ENCODE measurements around the gene PPP1R36.
"Not testable (repeated sequence)": the region's sequence is repeated elsewhere in the genome, so short reads cannot be mapped to it uniquely, and the experiment has no call there.

PPP1R36 gene

DNA sequence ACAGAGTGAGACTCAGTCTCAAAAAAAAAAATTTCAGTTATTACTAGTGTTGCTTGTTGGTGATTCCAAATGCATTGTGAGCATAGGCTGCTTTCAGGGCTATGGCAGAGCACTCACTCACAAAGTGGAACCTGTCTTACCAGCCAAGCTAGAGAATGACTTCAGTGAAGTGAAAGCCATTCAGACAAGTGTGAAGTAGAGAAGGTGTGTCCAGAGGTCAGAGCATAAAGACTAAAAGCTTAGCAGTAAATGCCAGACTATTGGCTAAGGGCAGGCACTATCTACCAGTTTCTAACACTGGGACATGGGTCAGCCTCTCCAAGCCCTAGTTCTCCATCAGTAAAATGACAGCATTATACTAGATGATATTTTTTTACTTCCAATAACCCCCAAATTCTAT is 12.7 kb downstream of the PPP1R36 start:
- in situ Hi-C loops (cut with HindIII; ENCODE audit: low sequenced_read_pairs) = no loop called here

DNA sequence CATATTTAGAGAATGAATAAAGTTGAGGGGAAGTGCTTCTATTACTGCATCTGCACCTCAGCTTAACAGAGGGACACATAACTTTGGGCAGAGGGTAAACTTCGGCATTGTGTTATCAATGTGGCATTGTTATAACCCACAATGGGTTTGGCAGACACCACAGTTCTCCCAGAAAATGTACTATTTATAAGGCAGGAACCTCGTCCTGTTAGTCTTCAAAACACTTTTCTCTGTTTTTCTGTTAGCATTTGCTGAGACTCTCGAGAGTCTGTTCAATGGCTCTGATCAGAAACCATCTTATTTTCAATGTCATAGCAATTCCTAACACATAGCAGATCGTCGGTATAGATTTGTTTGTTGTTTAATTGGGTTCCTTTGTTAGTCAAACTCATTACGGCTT is 13.9 kb downstream of the PPP1R36 start:
- in situ Hi-C loops (cut with HindIII; ENCODE audit: low sequenced_read_pairs) = no loop called here

- in situ Hi-C loops (cut with HindIII; ENCODE audit: low sequenced_read_pairs) = no loop called here
Measured at GRCh38 chr14:64566651-64567122, 16.9 kb downstream of the PPP1R36 start.

DNA sequence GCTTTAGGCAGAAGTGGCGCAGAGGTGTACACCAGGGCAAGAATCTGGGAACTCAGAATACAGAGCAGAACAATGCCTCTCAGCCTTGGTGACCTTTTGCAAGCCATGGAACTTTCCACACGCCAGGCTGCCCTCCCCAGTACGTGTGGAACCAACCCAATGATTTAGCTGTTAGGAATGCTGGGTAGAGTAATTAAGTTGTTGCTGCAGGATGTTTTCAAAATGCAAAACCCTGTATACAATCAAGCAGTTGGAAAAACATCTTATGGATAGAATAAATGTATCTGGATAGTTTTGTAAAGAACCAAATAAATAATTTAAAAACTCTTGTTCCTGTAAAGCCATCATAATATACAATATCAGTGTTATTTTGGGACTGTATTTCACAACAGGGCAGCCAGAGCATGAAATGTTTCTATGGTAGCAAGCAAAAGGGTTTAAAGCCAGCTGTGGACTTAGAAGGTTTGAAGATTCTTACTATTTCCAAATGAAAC is 19.4 kb downstream of the PPP1R36 start:
- in situ Hi-C loops (cut with HindIII; ENCODE audit: low sequenced_read_pairs) = no loop called here

- in situ Hi-C loops (cut with HindIII; ENCODE audit: low sequenced_read_pairs) = not testable (repeated sequence)
Measured at GRCh38 chr14:64569646-64570045, 19.9 kb downstream of the PPP1R36 start.

- in situ Hi-C loops (cut with HindIII; ENCODE audit: low sequenced_read_pairs) = no loop called here
Measured at GRCh38 chr14:64572386-64573104, 22.8 kb downstream of the PPP1R36 start.

DNA sequence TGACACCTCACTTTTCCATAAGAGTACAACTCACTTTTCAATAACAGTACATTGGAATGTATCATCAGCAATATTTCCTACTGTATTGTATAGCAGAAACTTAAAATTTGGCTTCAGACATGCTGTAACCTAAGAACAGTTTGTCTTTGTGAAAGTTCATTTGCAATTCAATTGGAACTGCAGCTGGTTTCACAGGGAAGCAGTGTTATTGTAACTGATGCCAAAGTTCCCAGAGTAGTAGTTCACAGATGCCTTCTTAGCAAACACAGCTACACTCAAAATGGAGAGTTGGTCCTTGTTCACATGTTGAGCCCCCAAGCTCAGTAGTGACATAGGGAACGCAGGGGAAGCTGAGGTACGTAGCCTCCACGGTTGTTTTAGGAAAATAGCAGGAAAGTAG is 23.3 kb downstream of the PPP1R36 start:
- in situ Hi-C loops (cut with HindIII; ENCODE audit: low sequenced_read_pairs) = no loop called here

DNA sequence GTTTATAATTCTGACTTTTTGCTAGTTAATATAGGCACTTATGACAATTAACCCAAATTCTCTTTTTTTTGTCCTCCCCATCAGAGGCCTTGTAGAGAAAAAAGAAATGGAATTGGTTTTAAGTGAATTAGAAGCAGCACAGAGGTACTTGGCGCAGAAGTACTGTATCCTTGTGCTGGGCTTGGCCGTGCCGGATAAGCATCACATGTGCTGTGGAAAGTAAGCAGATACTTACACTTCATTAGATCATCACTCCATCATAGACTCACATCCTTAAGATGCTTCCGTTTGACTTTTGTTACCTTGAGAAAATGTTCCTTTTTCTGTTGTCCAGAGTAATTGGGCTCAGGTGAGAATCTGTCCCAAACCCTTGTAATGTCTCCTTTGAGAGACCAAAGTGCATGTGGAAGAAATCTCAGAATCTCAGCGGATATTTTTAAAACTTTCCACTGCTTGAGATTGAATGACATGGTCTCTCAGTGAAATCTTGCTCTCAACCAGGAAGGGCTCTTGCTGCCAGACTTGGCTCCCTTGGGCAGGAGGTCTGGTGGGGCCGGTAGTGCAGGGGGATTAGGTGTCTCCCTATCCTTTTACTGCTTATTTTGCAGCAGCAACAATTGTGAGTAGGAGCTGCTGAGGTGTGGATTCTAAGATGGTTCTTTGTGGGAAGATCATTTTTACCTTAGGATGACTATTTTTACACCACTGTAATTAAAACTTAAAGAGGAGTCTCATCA is 24.8 kb downstream of the PPP1R36 start:
- in situ Hi-C loops (cut with HindIII; ENCODE audit: low sequenced_read_pairs) = no loop called here

GRCh38 chr14:64577211-64577610 is 27.4 kb downstream of the PPP1R36 start:
- in situ Hi-C loops (cut with HindIII; ENCODE audit: low sequenced_read_pairs) = no loop called here

GRCh38 chr14:64580467-64580866 is 30.7 kb downstream of the PPP1R36 start:
- in situ Hi-C loops (cut with HindIII; ENCODE audit: low sequenced_read_pairs) = no loop called here

- in situ Hi-C loops (cut with HindIII; ENCODE audit: low sequenced_read_pairs) = no loop called here
Measured at GRCh38 chr14:64581363-64581762, 31.6 kb downstream of the PPP1R36 start.

GRCh38 chr14:64581817-64582216 is 32.1 kb downstream of the PPP1R36 start:
- in situ Hi-C loops (cut with HindIII; ENCODE audit: low sequenced_read_pairs) = no loop called here

GRCh38 chr14:64584190-64584589 is 34.4 kb downstream of the PPP1R36 start:
- in situ Hi-C loops (cut with HindIII; ENCODE audit: low sequenced_read_pairs) = no loop called here

- in situ Hi-C loops (cut with HindIII; ENCODE audit: low sequenced_read_pairs) = no loop called here
Measured at GRCh38 chr14:64591809-64592208, 42.0 kb downstream of the PPP1R36 start.

DNA sequence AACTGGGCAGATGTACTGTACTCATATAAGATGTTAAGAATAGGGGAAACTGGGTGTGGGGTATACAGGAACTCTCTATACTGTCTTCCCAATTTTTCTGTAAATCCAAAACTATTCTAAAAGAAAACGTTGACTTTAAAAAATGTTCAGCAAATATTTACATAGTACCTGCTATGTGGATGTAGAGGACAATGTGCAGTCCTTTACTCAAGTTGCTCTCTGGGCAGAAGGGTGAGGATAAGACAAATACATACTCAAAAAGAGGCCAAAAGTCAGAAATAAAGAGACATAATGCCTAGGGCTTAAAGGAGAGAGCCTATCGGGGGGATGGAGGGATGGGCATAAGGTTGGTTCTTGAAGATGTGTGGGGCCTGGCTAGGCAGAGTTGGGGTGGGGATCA is 44.7 kb downstream of the PPP1R36 start:
- in situ Hi-C loops (cut with HindIII; ENCODE audit: low sequenced_read_pairs) = no loop called here

- in situ Hi-C loops (cut with HindIII; ENCODE audit: low sequenced_read_pairs) = no loop called here
Measured at GRCh38 chr14:64598404-64598803, 48.6 kb downstream of the PPP1R36 start.

DNA sequence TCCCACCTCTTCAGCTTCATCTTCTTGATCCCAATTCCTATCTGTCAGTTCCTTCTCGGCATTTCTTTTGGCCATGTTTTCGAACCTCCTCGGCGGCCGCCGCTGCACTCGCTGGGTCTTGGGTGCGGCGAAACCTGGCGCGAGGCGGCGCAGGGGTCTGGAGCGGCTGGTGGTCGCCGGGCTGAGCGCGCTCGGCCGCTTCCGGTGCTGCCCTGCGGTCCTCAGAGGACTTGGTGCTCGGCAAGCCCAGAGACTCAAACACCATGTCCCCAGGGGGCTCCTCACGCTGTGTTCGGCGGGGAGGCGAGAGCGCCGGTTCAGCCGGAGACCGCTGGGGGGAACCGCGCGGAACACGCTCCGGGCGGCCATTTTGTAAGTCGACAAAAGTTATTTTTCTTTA is 51.8 kb downstream of the PPP1R36 start:
- in situ Hi-C loops (cut with HindIII; ENCODE audit: low sequenced_read_pairs) = no loop called here

DNA sequence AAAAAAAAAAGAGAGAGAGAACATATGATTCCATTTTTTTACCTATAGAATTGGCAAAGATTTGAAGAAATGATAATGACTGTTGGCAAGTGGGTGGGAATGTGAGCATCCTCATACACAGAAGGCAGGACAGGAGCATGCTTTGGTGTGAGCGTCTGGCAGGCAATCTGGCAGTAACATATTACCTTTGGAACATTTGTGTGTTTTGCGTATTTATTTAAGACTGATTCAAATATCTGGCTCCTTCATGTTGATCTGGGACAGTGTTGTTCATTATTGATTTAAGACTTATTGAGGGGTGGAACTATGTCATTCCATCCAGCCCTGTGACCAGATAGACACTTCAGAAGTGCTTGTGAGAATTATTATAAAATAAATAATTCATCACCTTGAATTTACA is 53.1 kb downstream of the PPP1R36 start:
- in situ Hi-C loops (cut with HindIII; ENCODE audit: low sequenced_read_pairs) = no loop called here

DNA sequence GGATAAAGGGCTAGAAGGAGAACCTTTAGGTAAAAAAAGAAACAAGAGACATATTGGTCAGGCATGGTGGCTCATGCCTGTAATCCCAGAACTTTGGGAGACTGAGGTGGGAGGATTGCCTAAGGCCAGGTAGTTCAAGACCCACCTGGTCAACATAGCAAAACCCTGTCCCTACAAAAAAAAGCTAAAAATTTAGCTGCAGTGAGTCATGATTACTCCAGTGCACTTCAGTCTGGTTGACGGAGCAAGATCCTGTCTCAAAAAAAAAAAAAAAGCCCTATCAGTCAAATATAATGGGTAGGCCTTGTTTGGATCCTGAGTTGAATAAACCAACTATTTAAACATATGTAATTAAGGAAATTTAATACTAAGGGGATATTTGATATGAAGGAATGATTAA is 54.2 kb downstream of the PPP1R36 start:
- in situ Hi-C loops (cut with HindIII; ENCODE audit: low sequenced_read_pairs) = no loop called here

- in situ Hi-C loops (cut with HindIII; ENCODE audit: low sequenced_read_pairs) = no loop called here
Measured at GRCh38 chr14:64604881-64605280, 55.1 kb downstream of the PPP1R36 start.

DNA sequence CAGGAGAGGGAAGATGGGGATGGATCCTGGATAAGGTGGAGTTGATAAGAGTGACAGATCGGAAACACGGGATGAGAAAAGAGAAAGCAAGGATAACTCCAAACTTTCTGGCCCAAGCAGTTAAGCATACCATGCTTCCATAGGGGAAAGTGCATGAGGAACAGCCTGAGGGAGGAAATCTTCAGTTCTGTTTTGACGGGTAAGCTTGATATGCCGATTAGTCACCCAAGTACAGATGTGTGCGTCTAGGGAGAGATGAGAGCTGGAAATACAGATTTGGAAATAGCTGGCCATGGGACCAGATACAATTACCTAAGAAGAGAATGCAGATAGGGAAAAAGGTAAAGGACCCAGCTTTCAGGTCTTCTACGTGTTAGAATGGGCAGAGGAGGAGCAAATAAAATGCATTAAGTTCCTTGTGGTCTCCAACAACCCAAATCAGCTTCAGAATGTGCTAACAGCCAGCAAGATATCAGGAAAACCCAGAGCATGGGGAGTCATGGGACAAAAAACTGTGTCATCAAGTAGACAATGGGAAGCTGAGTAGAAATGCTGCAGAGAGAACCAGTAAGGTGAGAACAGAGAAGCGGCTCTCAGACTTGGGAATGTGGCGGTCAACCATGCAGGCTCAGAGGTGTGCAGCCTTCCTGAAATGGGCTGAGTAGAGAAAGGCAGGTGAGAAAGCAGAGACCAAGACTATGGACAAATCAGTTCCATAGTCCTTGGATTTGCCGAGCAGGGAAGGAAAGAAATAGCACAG is 56.3 kb downstream of the PPP1R36 start:
- in situ Hi-C loops (cut with HindIII; ENCODE audit: low sequenced_read_pairs) = no loop called here

Data from DLD1 (cell line).